Prostate gland (tissue), 2 donors: ENCODE results near the gene NAPG. TPM values are rescaled to one million over a fixed set of nuclear protein-coding genes. Genes with fewer than 3 reads are reported as not detected.

Experiments used
- DNase-seq: peaks from one replicate; pipeline ENCODE4 v3.0.0-alpha.2; 2019; ENCODE audit warnings: low spot score
- H3K27ac ChIP-seq, 2 donors: fragments of 200-600 bp; sonication (generic); 2 replicates each; pipeline ENCODE4 v1.5.1; 2017 to 2019
- H3K27me3 ChIP-seq: fragments of 200-600 bp; sonication (generic); replicated peaks from 2 replicates; pipeline ENCODE4 v1.5.1; 2019; ENCODE audit not compliant: insufficient read depth
- H3K36me3 ChIP-seq, 2 donors: fragments of 200-600 bp; sonication (generic); 1 replicate in 1 of 2; 2 replicates in 1 of 2; pipeline versions ENCODE4 v1.5.1 to v1.8.1; 2017 to 2019
- H3K4me1 ChIP-seq: fragments of 200-600 bp; sonication (generic); replicated peaks from 2 replicates; pipeline ENCODE4 v1.5.1; 2019
- H3K4me3 ChIP-seq, 2 donors: fragments of 200-600 bp; sonication (generic); 2 replicates each; pipeline ENCODE4 v1.5.1; 2017 to 2019
- H3K9me3 ChIP-seq: fragments of 200-600 bp; sonication (generic); 2 replicates; pipeline ENCODE4 v1.5.1; 2017
- CTCF ChIP-seq, 4 experiments: fragments of 200-600 bp in 2 of 4; fragments of 450-650 bp in 2 of 4; sonication (generic) in 2 of 4; IDR thresholded peaks; 1 replicate in 3 of 4; 2 replicates in 1 of 4; pipeline ENCODE4 v1.5.1; 2016 to 2019; ENCODE audit warnings: antibody characterized with exemption in 4 of 4, mild to moderate bottlenecking in 2 of 4, moderate library complexity in 2 of 4
- POLR2A ChIP-seq: fragments of 450-650 bp; IDR thresholded peaks from one replicate; pipeline ENCODE4 v1.6.1; 2016; ENCODE audit warnings: antibody characterized with exemption, mild to moderate bottlenecking
- POLR2AphosphoS5 ChIP-seq: sonication (generic); formaldehyde crosslinking; IDR thresholded peaks from one replicate; pipeline ENCODE4 v1.6.1; 2017; ENCODE audit warnings: antibody characterized with exemption
- WGBS: methylation state at CpG from one replicate; pipeline ENCODE4 v1.1.5; 2018; 5-methylcytosine and 5-hydroxymethylcytosine counted together
- intact Hi-C: fragments of 100-400 bp; cut with DNase I; formaldehyde crosslinking; loops from one replicate; pipeline ENCODE4 v1.14.2; 2022
- total RNA-seq, 2 donors: library from RNA; depleted of rRNA; stranded (reverse); fragments of >200 nt; gene quantifications; one replicate each; pipeline ENCODE4 v1.1.0, GENCODE V29; 2016

Gene NAPG
- total RNA-seq, 2 donors from 2014 or later: 23.2 to 47.5 TPM

GRCh38 chr18:10481831-10482230 lies 44.0 kb upstream of the NAPG start:
- 71% methylated on average over 9 of the region's 9 CpGs for WGBS
- DNase-seq: no peak
- H3K4me1 ChIP-seq: no peaks in the 10 kb centered on the region
- no peaks in the 10 kb centered on the region for H3K27me3 ChIP-seq
- H3K36me3 ChIP-seq: no peaks in the 10 kb centered on the region
- H3K9me3 ChIP-seq: no peaks in the 10 kb centered on the region
- no peak overlapping the region for H3K27ac ChIP-seq
- no peak for TF ChIP-seq CTCF (IDR thresholded peaks at IDR 0.05)
- TF ChIP-seq POLR2AphosphoS5: no peak
- no peak for TF ChIP-seq POLR2A
- H3K4me3 ChIP-seq: no peak overlapping the region
- intact Hi-C loops: no loop called here

GRCh38 chr18:10482363-10482984 lies 43.4 kb upstream of the NAPG start:
- Histone ChIP-seq H3K27ac (no peak overlapping the region), H3K9me3 (no peaks in the 10 kb centered on the region), H3K4me3 (no peak overlapping the region), H3K36me3 (no peaks in the 10 kb centered on the region), H3K4me1 (no peaks in the 10 kb centered on the region), H3K27me3 (no peaks in the 10 kb centered on the region)
- intact Hi-C loops: no loop called here
- DNase-seq: no peak
- WGBS: 97% methylated on average over 10 of the region's 11 CpGs
- TF ChIP-seq POLR2A (no peak), POLR2AphosphoS5 (no peak), CTCF (IDR thresholded peaks at IDR 0.05) (no peak)

GRCh38 chr18:10482985-10483949 lies 42.6 kb upstream of the NAPG start:
- H3K4me3 ChIP-seq: no peak overlapping the region
- no peaks in the 10 kb centered on the region for H3K36me3 ChIP-seq
- TF ChIP-seq POLR2AphosphoS5 (no peak), CTCF (IDR thresholded peaks at IDR 0.05) (no peak), POLR2A (no peak)
- no peak for DNase-seq
- no peak overlapping the region for H3K27ac ChIP-seq
- no peaks in the 10 kb centered on the region for H3K9me3 ChIP-seq
- WGBS: 76% methylated on average over 20 of the region's 20 CpGs
- H3K4me1 ChIP-seq: no peaks in the 10 kb centered on the region
- intact Hi-C loops: no loop called here
- no peaks in the 10 kb centered on the region for H3K27me3 ChIP-seq

- Histone ChIP-seq H3K36me3 (no peaks in the 10 kb centered on the region), H3K27ac (no peak overlapping the region), H3K4me1 (no peaks in the 10 kb centered on the region), H3K4me3 (no peak overlapping the region), H3K9me3 (no peaks in the 10 kb centered on the region), H3K27me3 (no peaks in the 10 kb centered on the region)
- DNase-seq: no peak
- TF ChIP-seq POLR2AphosphoS5: no peak
- no peak for TF ChIP-seq POLR2A
- no peak for TF ChIP-seq CTCF (IDR thresholded peaks at IDR 0.05)
- 95% methylated on average over 20 of the region's 20 CpGs for WGBS
- intact Hi-C loops: no loop called here
These were observed 40.4 kb upstream of the NAPG start for GRCh38 chr18:10485475-10485874.

- no peak overlapping the region for H3K4me3 ChIP-seq
- DNase-seq: no peak
- H3K9me3 ChIP-seq: no peaks in the 10 kb centered on the region
- 45% methylated on average over 3 of the region's 3 CpGs for WGBS
- no peaks in the 10 kb centered on the region for H3K36me3 ChIP-seq
- no peak overlapping the region for H3K27ac ChIP-seq
- no peaks in the 10 kb centered on the region for H3K4me1 ChIP-seq
- intact Hi-C loops: no loop called here
- TF ChIP-seq CTCF (IDR thresholded peaks at IDR 0.05) (no peak), POLR2A (no peak), POLR2AphosphoS5 (no peak)
- H3K27me3 ChIP-seq: no peaks in the 10 kb centered on the region
These were observed 39.5 kb upstream of the NAPG start for GRCh38 chr18:10486362-10486761.
